GM23248 (cell line): ENCODE data around the gene PLEKHH3. TPM values are rescaled to one million over a fixed set of nuclear protein-coding genes. Genes with fewer than 3 reads are reported as not detected.

Experiments
- DNase-seq: peaks from one replicate; pipeline ENCODE4 v3.0.0-alpha.2; 2015
- H2AFZ ChIP-seq: fragments of 200-600 bp; sonication (generic); 2 replicates; pipeline ENCODE4 v1.6.1; 2016; ENCODE audit warnings: antibody characterized with exemption
- H3F3A ChIP-seq: fragments of 200-600 bp; sonication (generic); 2 replicates; pipeline ENCODE4 v1.6.1; 2016; ENCODE audit warnings: mild to moderate bottlenecking, antibody characterized with exemption, mixed run types; ENCODE audit not compliant: insufficient read depth
- H3K27ac ChIP-seq: fragments of 200-600 bp; sonication (generic); 2 replicates; pipeline ENCODE4 v1.5.1; 2016; ENCODE audit warnings: mild to moderate bottlenecking
- H3K27me3 ChIP-seq: fragments of 200-600 bp; sonication (generic); replicated peaks from 2 replicates; pipeline ENCODE4 v1.6.1; 2016; ENCODE audit warnings: mild to moderate bottlenecking; ENCODE audit not compliant: insufficient read depth
- H3K36me3 ChIP-seq: fragments of 200-600 bp; sonication (generic); 2 replicates; pipeline ENCODE4 v1.6.1; 2016; ENCODE audit warnings: low read depth, mild to moderate bottlenecking
- H3K4me1 ChIP-seq: fragments of 200-600 bp; sonication (generic); 2 replicates; pipeline ENCODE4 v1.6.1; 2016; ENCODE audit warnings: mild to moderate bottlenecking; ENCODE audit not compliant: insufficient read depth
- H3K4me2 ChIP-seq: fragments of 200-600 bp; sonication (generic); one replicate; pipeline ENCODE4 v1.6.1; 2016; ENCODE audit warnings: mild to moderate bottlenecking; ENCODE audit not compliant: unreplicated experiment
- H3K4me3 ChIP-seq: fragments of 200-600 bp; sonication (generic); 2 replicates; pipeline ENCODE4 v1.5.1; 2016; ENCODE audit warnings: mild to moderate bottlenecking
- H3K79me2 ChIP-seq: fragments of 200-600 bp; sonication (generic); 2 replicates; pipeline ENCODE4 v1.6.1; 2016; ENCODE audit warnings: mild to moderate bottlenecking; ENCODE audit not compliant: insufficient read depth
- H3K9ac ChIP-seq: fragments of 200-600 bp; sonication (generic); 2 replicates; pipeline ENCODE4 v1.6.1; 2016; ENCODE audit warnings: mild to moderate bottlenecking
- H3K9me2 ChIP-seq: fragments of 200-600 bp; sonication (generic); 2 replicates; pipeline ENCODE4 v1.6.1; 2016; ENCODE audit warnings: mixed run types, mild to moderate bottlenecking, moderate library complexity; ENCODE audit not compliant: insufficient read depth
- H3K9me3 ChIP-seq: fragments of 200-600 bp; sonication (generic); one replicate; pipeline ENCODE4 v1.6.1; 2017; ENCODE audit warnings: low read depth
- H4K20me1 ChIP-seq: fragments of 200-600 bp; sonication (generic); 2 replicates; pipeline ENCODE4 v1.6.0; 2016; ENCODE audit not compliant: insufficient read depth
- EZH2 ChIP-seq: fragments of 200-600 bp; sonication (generic); IDR thresholded peaks from 2 replicates; pipeline ENCODE4 v1.6.1; 2018; ENCODE audit warnings: antibody characterized with exemption, mild to moderate bottlenecking; ENCODE audit not compliant: insufficient read depth, poor library complexity, severe bottlenecking
- EZH2phosphoT487 ChIP-seq: fragments of 200-600 bp; sonication (generic); IDR thresholded peaks from 2 replicates; pipeline ENCODE4 v1.6.1; 2018; ENCODE audit warnings: antibody characterized with exemption, moderate library complexity, mild to moderate bottlenecking, low read depth; ENCODE audit not compliant: insufficient read depth
- WGBS, 2 experiments: methylation state at CpG; one replicate each; pipeline ENCODE4 v1.1.6; 2015 to 2017; ENCODE audit warnings: low lambda C conversion rate in 2 of 2, low coverage in 1 of 2; ENCODE audit errors: missing lambda C conversion rate in 2 of 2; 5-methylcytosine and 5-hydroxymethylcytosine counted together
- in situ Hi-C: fragments of 300-500 bp; cut with MboI; formaldehyde crosslinking; loops from 2 replicates; pipeline ENCODE4 v1.15.0; 2020
- polyA plus RNA-seq: library from polyadenylated mRNA; unstranded; fragments of >200 nt; fragmentation: Nextera tagmentation; extraction: Ambion mirVana; gene quantifications from 2 replicates; pipeline ENCODE4 v1.2.1, GENCODE V29; 2016
- total RNA-seq: library from RNA; depleted of rRNA; stranded (reverse); fragments of >200 nt; shearing (Covaris generic); gene quantifications from 2 replicates; pipeline ENCODE4 v1.2.3, GENCODE V29; 2014

PLEKHH3 gene
- total and polyA plus RNA-seq, 2 experiments from 2014 or later, result 6.4 to 19.0 TPM

DNA sequence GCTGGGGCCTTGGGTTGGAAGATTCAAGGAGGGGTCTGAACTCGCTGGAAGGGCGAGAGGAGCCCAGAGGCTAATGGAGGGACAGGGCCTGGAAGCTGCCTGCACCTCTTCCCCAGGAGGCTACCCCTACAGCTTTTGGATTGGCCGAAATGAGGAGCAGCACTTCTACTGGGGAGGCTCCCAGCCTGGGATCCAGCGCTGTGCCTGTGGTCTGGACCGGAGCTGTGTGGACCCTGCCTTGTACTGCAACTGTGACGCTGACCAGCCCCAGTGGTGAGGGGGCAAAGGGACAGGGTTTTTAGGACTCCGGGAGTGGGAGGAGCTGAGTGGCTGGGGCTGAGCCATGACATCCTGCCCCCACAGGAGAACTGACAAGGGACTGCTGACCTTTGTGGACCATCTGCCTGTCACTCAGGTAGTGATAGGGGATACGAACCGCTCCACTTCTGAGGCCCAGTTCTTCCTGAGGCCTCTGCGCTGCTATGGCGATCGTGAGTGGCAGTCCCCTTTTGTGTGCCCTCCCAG, 14.3 kb upstream of the PLEKHH3 start:
- no peaks in the 10 kb centered on the region for H3K36me3 ChIP-seq
- WGBS, 2 experiments, result 94 to 95% methylated on average over 12 of the region's 12 CpGs
- no peaks in the 10 kb centered on the region for H3K9me2 ChIP-seq

DNA sequence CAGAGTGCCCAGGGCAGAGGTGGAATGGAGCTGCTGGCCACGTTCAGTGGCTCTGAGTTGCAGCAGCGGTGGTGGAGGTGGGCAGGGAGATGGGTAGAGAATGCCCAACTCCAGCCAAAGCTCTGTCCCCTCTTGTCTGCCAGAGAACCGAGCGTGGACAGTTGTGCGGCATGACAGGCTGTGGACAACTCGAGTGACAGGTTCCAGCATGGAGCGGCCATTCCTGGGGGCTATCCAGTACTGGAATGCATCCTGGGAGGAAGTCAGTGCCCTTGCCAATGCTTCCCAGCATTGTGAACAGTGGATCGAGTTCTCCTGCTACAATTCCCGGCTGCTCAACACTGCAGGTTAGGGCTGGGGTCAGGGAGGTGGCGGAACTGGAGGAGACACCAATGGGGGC, 13.8 kb upstream of the PLEKHH3 start:
- TF ChIP-seq EZH2 (no peak), EZH2phosphoT487 (no peak)
- Histone ChIP-seq H4K20me1 (no peaks in the 10 kb centered on the region), H3F3A (no peaks in the 10 kb centered on the region), H3K27me3 (no peaks in the 10 kb centered on the region), H3K36me3 (no peaks in the 10 kb centered on the region), H3K4me2 (no peak overlapping the region), H3K9me2 (no peaks in the 10 kb centered on the region), H2AFZ (no peak overlapping the region), H3K9me3 (no peaks in the 10 kb centered on the region), H3K4me1 (no peaks in the 10 kb centered on the region), H3K27ac (no peak overlapping the region), H3K4me3 (no peak overlapping the region), H3K79me2 (no peaks in the 10 kb centered on the region), H3K9ac (no peak overlapping the region)
- DNase-seq, result no peak
- 80 to 83% methylated on average over 9 to 10 of the region's 10 CpGs for WGBS, 2 experiments
- in situ Hi-C loops, result no loop called here

More for the DNA sequence above, 14.3 kb upstream of the PLEKHH3 start:
- Histone ChIP-seq H3K4me3 (no peak overlapping the region), H3K9ac (no peak overlapping the region), H3K79me2 (no peaks in the 10 kb centered on the region), H2AFZ (no peak overlapping the region), H3K27me3 (no peaks in the 10 kb centered on the region), H4K20me1 (no peaks in the 10 kb centered on the region), H3K4me2 (no peak overlapping the region), H3K9me3 (no peaks in the 10 kb centered on the region), H3K27ac (no peak overlapping the region), H3K4me1 (no peaks in the 10 kb centered on the region), H3F3A (no peaks in the 10 kb centered on the region)
- TF ChIP-seq EZH2phosphoT487, result no peak
- TF ChIP-seq EZH2, result no peak
- in situ Hi-C loops, result no loop called here
- DNase-seq, result no peak

DNA sequence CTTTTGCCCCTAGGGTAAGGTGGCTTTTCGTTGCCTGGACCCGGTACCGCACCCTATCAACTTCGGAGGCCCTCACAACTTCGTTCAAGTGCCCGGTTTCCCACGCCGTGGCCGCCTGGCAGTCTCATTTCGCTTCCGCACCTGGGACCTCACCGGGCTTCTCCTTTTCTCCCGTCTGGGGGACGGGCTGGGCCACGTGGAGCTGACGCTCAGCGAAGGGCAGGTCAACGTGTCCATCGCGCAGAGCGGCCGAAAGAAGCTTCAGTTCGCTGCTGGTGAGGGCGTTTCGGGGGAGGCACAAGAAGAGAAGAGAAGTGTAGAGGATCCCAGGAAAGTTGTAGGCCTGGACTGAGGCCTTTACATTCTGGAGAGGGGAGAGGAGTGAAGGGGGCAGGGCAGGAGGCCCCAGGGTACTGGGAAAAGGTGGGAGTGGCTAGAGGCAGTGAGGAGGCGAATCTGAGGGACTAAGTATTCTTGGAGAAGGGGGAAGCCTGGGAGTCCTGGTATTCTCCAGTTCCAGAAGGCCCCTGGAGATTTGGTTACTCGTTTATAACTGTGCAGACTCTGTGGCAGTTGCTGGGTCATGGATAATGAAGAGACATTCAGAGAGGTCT, 11.0 kb upstream of the PLEKHH3 start:
- no peaks in the 10 kb centered on the region for H3K4me1 ChIP-seq
- H3K27ac ChIP-seq, result no peak overlapping the region
- H3K4me2 ChIP-seq, result no peak overlapping the region
- in situ Hi-C loops, result no loop called here
- no peaks in the 10 kb centered on the region for H3K36me3 ChIP-seq
- H4K20me1 ChIP-seq, result no peaks in the 10 kb centered on the region
- H3K4me3 ChIP-seq, result no peak overlapping the region
- WGBS, 2 experiments, result 85 to 86% methylated on average over 26 to 27 of the region's 27 CpGs
- no peaks in the 10 kb centered on the region for H3K9me2 ChIP-seq
- DNase-seq, result no peak
- TF ChIP-seq EZH2phosphoT487 (no peak), EZH2 (no peak)
- H3K9ac ChIP-seq, result no peak overlapping the region
- no peaks in the 10 kb centered on the region for H3K9me3 ChIP-seq
- no peaks in the 10 kb centered on the region for H3K79me2 ChIP-seq
- H3F3A ChIP-seq, result no peaks in the 10 kb centered on the region
- H3K27me3 ChIP-seq, result no peaks in the 10 kb centered on the region
- no peak overlapping the region for H2AFZ ChIP-seq

DNA sequence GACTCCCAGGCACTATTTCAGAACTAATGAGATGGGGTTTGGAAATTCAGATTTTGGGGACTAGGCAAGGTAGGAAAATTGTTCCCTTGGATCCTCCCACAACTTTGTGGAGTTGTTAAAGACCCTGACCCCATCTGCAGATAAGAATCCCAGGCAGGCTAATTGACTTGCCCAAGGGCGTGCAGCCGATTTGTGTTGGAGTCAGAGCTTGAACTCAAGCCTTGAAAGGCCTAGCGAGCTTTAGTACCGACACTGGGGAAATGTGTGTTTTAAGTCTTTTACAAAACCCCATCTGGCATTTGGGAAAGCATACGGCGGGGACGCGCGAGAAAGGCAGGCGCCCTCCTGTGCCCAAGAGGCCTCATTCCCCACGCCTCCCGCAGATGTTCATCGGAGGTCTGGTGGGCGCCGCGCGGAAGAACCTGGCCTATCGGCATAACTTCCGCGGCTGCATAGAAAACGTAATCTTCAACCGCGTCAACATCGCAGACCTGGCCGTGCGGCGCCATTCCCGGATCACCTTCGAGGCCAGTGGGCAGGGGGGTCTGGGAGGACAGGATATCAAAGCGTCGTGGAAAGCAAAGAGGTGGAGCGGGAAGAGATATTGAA, 9.8 kb upstream of the PLEKHH3 start:
- Histone ChIP-seq H3K9me3 (no peaks in the 10 kb centered on the region), H3K27me3 (no peaks in the 10 kb centered on the region), H3K4me3 (no peak overlapping the region), H4K20me1 (no peaks in the 10 kb centered on the region), H2AFZ (no peak overlapping the region), H3F3A (peaks cover 8% of the 10 kb centered on the region), H3K4me2 (no peak overlapping the region), H3K27ac (no peak overlapping the region), H3K79me2 (peaks cover 2% of the 10 kb centered on the region; the same call in 1 of the 2 replicates), H3K9ac (no peak overlapping the region), H3K4me1 (0 out of 2 replicates have a peak, but pooled peaks cover 6% of the 10 kb centered on the region), H3K36me3 (no peaks in the 10 kb centered on the region), H3K9me2 (no peaks in the 10 kb centered on the region)
- in situ Hi-C loops, result no loop called here
- no peak for DNase-seq
- WGBS, 2 experiments, result 92 to 94% methylated on average over 29 to 32 of the region's 32 CpGs
- TF ChIP-seq EZH2 (no peak), EZH2phosphoT487 (no peak)
